ENCODE results near the gene RPRM.
"Not testable (repeated sequence)": the region's sequence is repeated elsewhere in the genome, so short reads cannot be mapped to it uniquely, and the experiment has no call there.

Gene RPRM

GRCh38 chr2:153455861-153456260 lies 22.7 kb downstream of the RPRM start:
- TF ChIP-seq CTCF (conservative IDR thresholded peaks at IDR 0.05) (no peak), ZFX (IDR thresholded peaks at IDR 0.05) (no peak)
- H3K27ac ChIP-seq: no peak overlapping the region

- TF ChIP-seq ZFX (IDR thresholded peaks at IDR 0.05) (no peak), CTCF (conservative IDR thresholded peaks at IDR 0.05) (no peak)
- H3K27ac ChIP-seq: no peak overlapping the region
Observed at GRCh38 chr2:153455403-153455802, 23.2 kb downstream of the RPRM start.

- TF ChIP-seq ZFX (IDR thresholded peaks at IDR 0.05) (no peak), CTCF (conservative IDR thresholded peaks at IDR 0.05) (no peak)
- no peak overlapping the region for H3K27ac ChIP-seq
Observed at GRCh38 chr2:153451611-153452010, 27.0 kb downstream of the RPRM start.

- TF ChIP-seq CTCF (conservative IDR thresholded peaks at IDR 0.05): no peak
- no peak for TF ChIP-seq ZFX (IDR thresholded peaks at IDR 0.05)
- H3K27ac ChIP-seq: no peak overlapping the region
Observed at GRCh38 chr2:153443106-153443505, 35.5 kb downstream of the RPRM start.

GRCh38 chr2:153442616-153443015 lies 35.9 kb downstream of the RPRM start:
- not testable (repeated sequence) for H3K27ac ChIP-seq

- H3K27ac ChIP-seq: not testable (repeated sequence)
Observed at GRCh38 chr2:153440090-153440489, 38.5 kb downstream of the RPRM start.

- TF ChIP-seq CTCF (conservative IDR thresholded peaks at IDR 0.05) (no peak), ZFX (IDR thresholded peaks at IDR 0.05) (no peak)
Observed at GRCh38 chr2:153433403-153433802, 45.2 kb downstream of the RPRM start.

GRCh38 chr2:153432381-153432780 lies 46.2 kb downstream of the RPRM start:
- TF ChIP-seq CTCF (conservative IDR thresholded peaks at IDR 0.05) (no peak), ZFX (IDR thresholded peaks at IDR 0.05) (no peak)

More at GRCh38 chr2:153433403-153433802, 45.2 kb downstream of the RPRM start:
- H3K27ac ChIP-seq: no peak overlapping the region

GRCh38 chr2:153431114-153431513 lies 47.4 kb downstream of the RPRM start:
- H3K27ac ChIP-seq: no peak overlapping the region
- TF ChIP-seq ZFX (IDR thresholded peaks at IDR 0.05): no peak
- no peak for TF ChIP-seq CTCF (conservative IDR thresholded peaks at IDR 0.05)

More at GRCh38 chr2:153432381-153432780, 46.2 kb downstream of the RPRM start:
- no peak overlapping the region for H3K27ac ChIP-seq

Data from C4-2B (cell line).